A204.1 (cell line): ENCODE data around the gene PIK3R6.

ENCODE experiments used
- FAIRE-seq: peaks from 2 replicates; lab custom pipeline; 2012; peaks lifted over from hg19 to GRCh38; lab: Jason Lieb, UNC

PIK3R6 gene

GRCh38 chr17:8792646-8793045 is 74.8 kb downstream of the PIK3R6 start:
- FAIRE-seq: no peak

GRCh38 chr17:8791910-8792270 is 75.6 kb downstream of the PIK3R6 start:
- FAIRE-seq: no peak

- FAIRE-seq: no peak
These were observed 76.1 kb downstream of the PIK3R6 start for GRCh38 chr17:8791248-8791909.

- FAIRE-seq: no peak
These were observed 77.7 kb downstream of the PIK3R6 start for GRCh38 chr17:8789743-8790142.

GRCh38 chr17:8788998-8789397 is 78.5 kb downstream of the PIK3R6 start:
- FAIRE-seq: no peak

GRCh38 chr17:8785547-8786413 is 81.7 kb downstream of the PIK3R6 start:
- peak; percentile 55 for FAIRE-seq

GRCh38 chr17:8782176-8782575 is 85.3 kb downstream of the PIK3R6 start:
- FAIRE-seq: no peak

- no peak for FAIRE-seq
These were observed 85.7 kb downstream of the PIK3R6 start for GRCh38 chr17:8781776-8782175.

- FAIRE-seq: no peak
These were observed 90.6 kb downstream of the PIK3R6 start for GRCh38 chr17:8776881-8777280.

- FAIRE-seq: no peak
These were observed 91.2 kb downstream of the PIK3R6 start for GRCh38 chr17:8776248-8776647.

GRCh38 chr17:8766731-8767130 is 100.7 kb downstream of the PIK3R6 start:
- FAIRE-seq: no peak

GRCh38 chr17:8762012-8762411 is 105.5 kb downstream of the PIK3R6 start:
- no peak for FAIRE-seq

GRCh38 chr17:8758137-8758596 is 109.3 kb downstream of the PIK3R6 start, which contains the start of gene SPDYE4:
SPDYE4 (minus strand) TSS chr17:8758546; CDS start chr17:8758382, 164 bp downstream.
- FAIRE-seq: no peak

GRCh38 chr17:8757189-8757588 is 110.3 kb downstream of the PIK3R6 start:
- no peak for FAIRE-seq

GRCh38 chr17:8755590-8756255 is 111.8 kb downstream of the PIK3R6 start:
- FAIRE-seq: no peak

- FAIRE-seq: no peak
These were observed 112.6 kb downstream of the PIK3R6 start for GRCh38 chr17:8754890-8755289.

GRCh38 chr17:8753976-8754440 is 113.5 kb downstream of the PIK3R6 start:
- FAIRE-seq: peak; percentile 64

GRCh38 chr17:8753136-8753975 is 114.1 kb downstream of the PIK3R6 start:
- no peak for FAIRE-seq
